ENCODE measurements around the gene FAM184B.

DNA sequence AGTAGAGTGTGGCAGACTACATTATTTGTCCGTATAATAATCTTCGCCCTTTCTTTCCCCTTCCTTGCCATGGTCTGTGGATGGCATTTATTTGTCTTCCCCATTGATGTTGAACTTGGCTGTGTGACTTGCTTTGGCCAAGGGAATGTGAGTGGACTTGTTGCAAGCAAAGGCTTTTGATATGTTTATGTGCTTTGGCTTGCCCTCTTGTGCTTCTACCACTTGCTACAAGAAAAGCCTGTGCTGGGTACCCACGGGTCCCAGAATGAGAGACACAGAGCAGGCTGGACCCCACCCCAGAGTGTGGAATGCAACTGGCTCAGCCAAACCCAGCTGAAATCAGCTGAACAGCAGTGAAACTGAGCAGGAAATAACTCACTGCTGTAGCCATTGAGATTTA lies 63.0 kb downstream of the FAM184B start:
- TF ChIP-seq POLR2AphosphoS5 (IDR thresholded peaks at IDR 0.05; ENCODE audit: borderline replicate concordance, low read depth, low read length): no peak
- TF ChIP-seq FOXP2 (optimal IDR thresholded peaks at IDR 0.05; ENCODE audit: control extremely low read depth, extremely low read length, insufficient read depth): no peak

Measured in SK-N-MC (cell line).